Endothelial cell (in vitro differentiated cells): ENCODE data around the gene CFAP73. TPM values are rescaled to one million over a fixed set of nuclear protein-coding genes. Genes with fewer than 3 reads are reported as not detected.

ENCODE experiments used
- DNase-seq: peaks from one replicate; pipeline ENCODE4 v3.0.0; 2021; ENCODE audit warnings: low spot score
- H3K27ac Mint-ChIP-seq: one replicate; pipeline ENCODE4 v1.8.0; 2021; ENCODE audit warnings: mixed read lengths, inconsistent platforms; ENCODE audit not compliant: unreplicated experiment
- H3K27me3 Mint-ChIP-seq: one replicate; pipeline ENCODE4 v1.8.0; 2021; ENCODE audit warnings: mild to moderate bottlenecking, moderate library complexity, mixed read lengths, inconsistent platforms; ENCODE audit not compliant: unreplicated experiment
- H3K36me3 Mint-ChIP-seq: one replicate; pipeline ENCODE4 v1.8.0; 2021; ENCODE audit warnings: mild to moderate bottlenecking, low read depth, mixed read lengths, inconsistent platforms; ENCODE audit not compliant: unreplicated experiment
- H3K4me1 Mint-ChIP-seq: one replicate; pipeline ENCODE4 v1.8.0; 2021; ENCODE audit warnings: mild to moderate bottlenecking, mixed read lengths, inconsistent platforms; ENCODE audit not compliant: unreplicated experiment
- H3K4me3 Mint-ChIP-seq: one replicate; pipeline ENCODE4 v1.8.0; 2021; ENCODE audit warnings: mild to moderate bottlenecking, mixed read lengths, inconsistent platforms; ENCODE audit not compliant: unreplicated experiment
- H3K9me3 Mint-ChIP-seq: one replicate; pipeline ENCODE4 v1.8.0; 2021; ENCODE audit warnings: mixed read lengths, inconsistent platforms; ENCODE audit not compliant: unreplicated experiment
- CTCF ChIP-seq: fragments of 200-600 bp; sonication (generic); IDR thresholded peaks from one replicate; pipeline ENCODE4 v1.5.0; 2021; ENCODE audit warnings: antibody characterized with exemption; ENCODE audit not compliant: unreplicated experiment
- total RNA-seq: library from RNA; stranded (reverse); fragmentation: NEBNext Ultra II Directional; extraction: Animal tissue kit (Norgen Biotek cat#: 25700); gene quantifications from one replicate; pipeline ENCODE4 v1.2.1, GENCODE V29; 2021; ENCODE audit not compliant: unreplicated experiment

CFAP73 gene
- total RNA-seq, 1 donor from 2014 or later = not detected

GRCh38 chr12:113142173-113142885 is 7.2 kb upstream of the CFAP73 start:
- no peaks in the 10 kb centered on the region for H3K36me3 Mint-ChIP-seq
- H3K4me3 Mint-ChIP-seq = no peak overlapping the region
- no peak for DNase-seq
- H3K4me1 Mint-ChIP-seq = no peaks in the 10 kb centered on the region
- H3K27me3 Mint-ChIP-seq = peaks cover 5% of the 10 kb centered on the region
- H3K27ac Mint-ChIP-seq = no peak overlapping the region
- no peaks in the 10 kb centered on the region for H3K9me3 Mint-ChIP-seq
- no peak for TF ChIP-seq CTCF

- Mint-ChIP-seq H3K27me3 (peaks cover 5% of the 10 kb centered on the region), H3K4me1 (no peaks in the 10 kb centered on the region), H3K36me3 (no peaks in the 10 kb centered on the region), H3K27ac (no peak overlapping the region), H3K9me3 (no peaks in the 10 kb centered on the region), H3K4me3 (no peak overlapping the region)
- TF ChIP-seq CTCF = no peak
- no peak for DNase-seq
These were observed 6.6 kb upstream of the CFAP73 start for GRCh38 chr12:113142886-113143332.

- Mint-ChIP-seq H3K4me1 (no peaks in the 10 kb centered on the region), H3K4me3 (no peak overlapping the region), H3K27me3 (peaks cover 4% of the 10 kb centered on the region), H3K36me3 (no peaks in the 10 kb centered on the region), H3K9me3 (no peaks in the 10 kb centered on the region), H3K27ac (no peak overlapping the region)
- no peak for DNase-seq
- TF ChIP-seq CTCF = no peak
These were observed 5.6 kb upstream of the CFAP73 start for GRCh38 chr12:113143959-113144358.

- Mint-ChIP-seq H3K36me3 (no peaks in the 10 kb centered on the region), H3K4me3 (no peak overlapping the region), H3K4me1 (no peaks in the 10 kb centered on the region), H3K27me3 (peaks cover 4% of the 10 kb centered on the region), H3K27ac (no peak overlapping the region), H3K9me3 (no peaks in the 10 kb centered on the region)
- no peak for TF ChIP-seq CTCF
- no peak for DNase-seq
These were observed 4.7 kb upstream of the CFAP73 start for GRCh38 chr12:113144806-113145205.

GRCh38 chr12:113145720-113146551 is 3.6 kb upstream of the CFAP73 start:
- no peaks in the 10 kb centered on the region for H3K9me3 Mint-ChIP-seq
- peaks cover 8% of the 10 kb centered on the region for H3K27me3 Mint-ChIP-seq
- H3K36me3 Mint-ChIP-seq = no peaks in the 10 kb centered on the region
- no peak for DNase-seq
- H3K4me3 Mint-ChIP-seq = no peak overlapping the region
- no peaks in the 10 kb centered on the region for H3K4me1 Mint-ChIP-seq
- H3K27ac Mint-ChIP-seq = no peak overlapping the region
- no peak for TF ChIP-seq CTCF
